Epithelial cell of proximal tubule (primary cell): ENCODE measurements around the gene EIF3D. TPM values are rescaled to one million over a fixed set of nuclear protein-coding genes. Genes with fewer than 3 reads are reported as not detected.

Source experiments
- DNase-seq: peaks from one replicate; pipeline ENCODE4 v3.0.0-alpha.2; 2011; ENCODE audit warnings: low read depth
- H3K4me3 ChIP-seq: 2 replicates; pipeline ENCODE4 v1.5.1; 2011; ENCODE audit warnings: low read depth, mild to moderate bottlenecking, low read length
- total RNA-seq: library from RNA; depleted of rRNA; stranded (reverse); fragments of >200 nt; gene quantifications from 2 replicates; pipeline ENCODE4 v1.2.3, GENCODE V29; 2015
- TF ChIP-seq, protein P1 (sequence below): conservative IDR thresholded peaks from 2 replicates; pipeline ENCODE4 v1.5.1; 2012; ENCODE audit warnings: low read depth, mild to moderate bottlenecking, low read length

The EIF3D gene
- total RNA-seq, 1 donor from 2014 or later: 297 TPM

DNA sequence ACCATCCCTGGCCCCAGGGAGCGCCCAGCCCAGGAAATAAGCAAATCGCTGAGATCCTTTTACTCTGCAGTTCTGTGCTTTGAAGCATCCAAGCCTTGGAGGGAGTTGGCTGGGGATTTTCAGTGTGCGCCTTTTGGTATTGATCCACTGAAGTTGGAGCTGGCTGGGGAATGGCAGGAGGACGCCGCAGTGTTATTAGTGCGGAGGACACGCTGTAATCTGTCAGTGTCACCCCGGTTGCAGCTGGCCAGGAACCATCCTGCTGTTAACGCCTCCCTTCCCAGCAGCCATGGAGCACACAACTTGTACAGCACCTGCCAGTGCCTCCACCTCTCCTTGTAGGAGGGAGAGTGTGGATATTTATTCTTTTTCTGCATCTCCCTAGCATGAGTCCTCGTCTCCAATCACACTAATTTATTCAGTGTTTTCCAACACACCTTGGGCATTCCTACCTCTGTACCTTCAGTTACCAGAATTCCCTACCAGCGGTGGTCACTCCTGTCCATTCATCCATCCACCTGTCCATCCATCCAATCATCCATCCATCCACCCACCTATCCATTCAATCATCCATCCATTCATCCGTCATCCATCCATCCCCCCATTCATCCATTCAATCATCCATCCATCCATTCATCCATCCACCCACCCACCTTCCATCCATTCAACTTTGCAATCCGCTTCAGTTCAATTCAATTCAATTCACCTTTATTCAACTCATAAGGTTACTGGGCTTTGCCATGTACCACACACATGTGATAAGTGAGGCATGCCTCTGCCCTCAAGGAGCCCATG lies 21.9 kb upstream of the EIF3D start:
- DNase-seq: no peak
- TF ChIP-seq, protein P1, sequence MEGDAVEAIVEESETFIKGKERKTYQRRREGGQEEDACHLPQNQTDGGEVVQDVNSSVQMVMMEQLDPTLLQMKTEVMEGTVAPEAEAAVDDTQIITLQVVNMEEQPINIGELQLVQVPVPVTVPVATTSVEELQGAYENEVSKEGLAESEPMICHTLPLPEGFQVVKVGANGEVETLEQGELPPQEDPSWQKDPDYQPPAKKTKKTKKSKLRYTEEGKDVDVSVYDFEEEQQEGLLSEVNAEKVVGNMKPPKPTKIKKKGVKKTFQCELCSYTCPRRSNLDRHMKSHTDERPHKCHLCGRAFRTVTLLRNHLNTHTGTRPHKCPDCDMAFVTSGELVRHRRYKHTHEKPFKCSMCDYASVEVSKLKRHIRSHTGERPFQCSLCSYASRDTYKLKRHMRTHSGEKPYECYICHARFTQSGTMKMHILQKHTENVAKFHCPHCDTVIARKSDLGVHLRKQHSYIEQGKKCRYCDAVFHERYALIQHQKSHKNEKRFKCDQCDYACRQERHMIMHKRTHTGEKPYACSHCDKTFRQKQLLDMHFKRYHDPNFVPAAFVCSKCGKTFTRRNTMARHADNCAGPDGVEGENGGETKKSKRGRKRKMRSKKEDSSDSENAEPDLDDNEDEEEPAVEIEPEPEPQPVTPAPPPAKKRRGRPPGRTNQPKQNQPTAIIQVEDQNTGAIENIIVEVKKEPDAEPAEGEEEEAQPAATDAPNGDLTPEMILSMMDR: no peak
- no peak overlapping the region for H3K4me3 ChIP-seq

DNA sequence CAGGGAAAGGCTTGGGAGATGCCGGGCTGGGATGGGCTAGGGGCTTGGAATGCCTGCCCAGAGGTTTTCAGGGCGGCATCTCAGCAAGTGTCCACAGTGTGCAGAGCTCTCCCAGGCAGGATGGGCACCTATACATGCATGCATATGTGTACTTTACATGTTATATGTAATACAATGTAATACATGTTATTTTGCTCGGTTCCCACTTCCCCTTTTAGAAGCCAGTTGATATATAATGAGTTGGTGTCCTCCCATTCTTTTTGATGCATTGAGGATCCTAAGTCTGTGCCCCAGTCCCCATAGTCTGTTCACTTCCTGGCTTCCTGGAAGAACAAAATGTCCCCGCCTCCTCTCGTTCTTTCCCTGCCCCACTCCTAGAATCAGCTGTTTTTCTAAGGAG lies 20.1 kb upstream of the EIF3D start:
- no peak for DNase-seq
- no peak overlapping the region for H3K4me3 ChIP-seq
- TF ChIP-seq, protein P1: no peak

DNA sequence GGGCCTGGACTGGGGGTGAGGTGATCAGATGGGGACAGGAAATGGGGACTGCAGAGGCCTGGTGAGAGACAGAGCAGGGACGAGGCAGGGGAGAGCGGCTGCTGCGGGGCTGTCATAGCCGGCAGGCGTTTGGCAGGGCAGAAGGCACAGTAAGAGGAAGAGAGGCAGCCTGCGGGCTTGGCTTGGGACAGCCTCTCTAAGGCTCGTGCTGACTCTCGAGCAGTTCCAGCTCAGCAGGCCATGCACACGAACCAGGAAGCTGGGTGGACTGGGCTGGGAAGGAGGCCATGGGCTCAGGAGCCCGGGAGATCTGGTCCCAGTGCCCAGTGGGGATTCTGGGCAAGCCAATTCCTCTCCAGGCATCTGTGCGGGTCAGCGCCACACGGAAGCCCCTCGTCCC lies 19.6 kb upstream of the EIF3D start:
- TF ChIP-seq, protein P1: no peak
- no peak overlapping the region for H3K4me3 ChIP-seq
- no peak for DNase-seq

DNA sequence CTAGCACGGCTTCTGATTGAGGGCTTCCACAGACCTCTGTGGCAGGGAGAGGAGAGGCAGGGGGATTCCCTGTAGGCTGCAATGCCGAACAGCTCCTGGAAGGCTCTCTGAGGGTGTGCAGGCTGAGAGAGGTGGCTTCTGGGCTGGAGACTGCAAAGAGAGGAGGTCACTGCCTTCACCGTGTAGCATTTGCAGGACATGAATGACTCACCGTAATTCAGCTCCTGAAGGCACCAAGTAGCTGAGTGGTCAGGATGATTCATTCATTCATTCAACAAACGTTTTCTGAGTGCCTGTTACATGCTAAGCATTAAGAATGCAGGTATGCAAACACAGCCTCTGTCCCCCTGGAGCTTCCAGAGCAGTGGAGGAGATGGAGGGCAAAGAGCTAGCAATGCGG lies 18.0 kb upstream of the EIF3D start:
- TF ChIP-seq, protein P1: no peak
- DNase-seq: no peak
- H3K4me3 ChIP-seq: no peak overlapping the region

DNA sequence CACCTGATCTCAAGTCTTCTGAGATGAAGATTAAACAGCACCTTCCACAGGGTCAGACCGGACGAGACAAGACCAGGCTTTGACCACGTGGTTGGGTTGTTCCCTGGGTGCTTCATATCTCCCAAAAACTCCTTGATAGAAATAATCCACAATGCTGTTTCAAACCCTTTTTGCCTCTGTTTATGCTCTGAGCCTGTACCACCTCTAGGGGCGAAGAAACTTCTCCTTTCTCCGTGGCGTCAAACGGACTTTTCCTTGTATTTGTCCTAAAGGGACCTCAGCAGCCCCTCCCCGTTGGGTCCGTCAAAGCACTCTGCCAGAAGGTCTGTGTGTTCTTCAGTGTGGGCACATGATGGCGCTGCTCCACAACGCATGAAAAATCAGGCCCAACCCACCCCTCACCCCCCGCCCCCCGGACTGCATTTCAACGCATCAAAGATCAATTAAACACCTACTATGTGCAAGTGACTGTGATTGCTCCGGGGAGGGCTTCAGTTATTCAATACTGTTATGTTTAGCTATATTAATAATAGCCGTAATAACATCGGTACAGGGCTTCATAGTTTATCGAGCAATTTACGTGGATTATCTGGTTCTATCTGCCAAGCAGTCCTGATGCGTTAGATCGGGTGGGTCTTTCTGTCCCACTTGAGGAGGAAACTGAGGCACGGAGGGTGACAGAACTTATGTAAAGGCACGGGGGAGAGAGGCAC lies 17.3 kb upstream of the EIF3D start:
- DNase-seq: no peak
- TF ChIP-seq, protein P1: peak; percentile 63
- H3K4me3 ChIP-seq: no peak overlapping the region

DNA sequence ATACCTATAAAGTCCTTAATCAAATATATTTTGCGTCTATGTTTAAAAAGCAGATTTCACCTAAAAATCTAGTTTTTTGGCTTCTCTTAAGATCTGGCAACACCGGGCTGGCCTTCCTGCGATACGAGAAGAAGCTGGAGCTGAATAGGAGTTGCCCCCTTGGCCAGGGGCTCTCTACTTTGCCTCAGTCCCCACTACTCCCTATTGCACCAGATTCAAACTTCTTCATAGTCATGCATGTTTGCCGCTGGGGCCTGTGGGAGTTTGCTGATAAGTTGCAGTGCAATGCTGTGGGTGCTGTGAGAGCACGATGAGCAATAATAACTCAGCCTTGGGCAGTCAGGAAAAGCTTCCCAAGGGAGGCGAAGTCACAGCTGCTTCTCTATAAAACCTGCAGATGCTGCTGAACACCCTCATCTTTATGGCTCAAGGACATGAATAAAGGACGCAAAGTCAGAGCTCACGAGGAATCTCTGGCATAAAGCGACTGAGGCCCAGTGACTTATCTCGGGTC lies 15.2 kb upstream of the EIF3D start:
- DNase-seq: no peak

More for the DNA sequence above, 15.2 kb upstream of the EIF3D start:
- no peak overlapping the region for H3K4me3 ChIP-seq
- TF ChIP-seq, protein P1: no peak
